Non-pigmented ciliary epithelial cell (primary cell): ENCODE results near the gene TMCC1.
"Not testable (repeated sequence)": the region's sequence is repeated elsewhere in the genome, so short reads cannot be mapped to it uniquely, and the experiment has no call there.

Experiments used
- DNase-seq: peaks from one replicate; pipeline ENCODE4 v3.0.0-alpha.2; 2010; ENCODE audit warnings: low read depth

The TMCC1 gene

DNA sequence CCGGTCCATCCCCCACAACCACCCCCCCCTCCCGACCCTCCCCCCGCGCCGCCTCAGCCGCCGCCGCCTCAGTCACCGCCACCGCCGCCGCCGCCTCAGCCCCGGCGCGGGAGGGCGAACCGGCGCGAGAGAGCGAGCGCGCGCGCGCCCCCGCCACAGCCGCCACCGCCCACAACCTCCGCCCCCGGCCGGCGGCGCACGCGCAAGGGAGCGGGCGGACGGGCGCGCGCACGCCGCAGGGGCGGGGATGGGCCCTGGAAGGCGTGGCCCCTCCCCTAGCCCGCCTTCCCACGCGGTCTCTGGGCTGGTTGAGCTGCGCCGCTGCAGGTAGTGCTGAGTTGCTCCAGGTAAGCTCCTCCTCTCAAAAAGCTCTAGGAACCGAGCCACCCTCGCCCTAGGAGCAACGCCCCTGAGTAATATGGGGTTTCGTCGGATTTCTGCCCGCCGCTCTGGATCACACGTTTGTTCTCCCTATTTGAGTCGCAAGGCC lies at the start of gene TMCC1:
TSS of gene TMCC1 (minus strand) at position 131 of the 490 bp plus-strand sequence.
- DNase-seq, result peak; percentile 6

DNA sequence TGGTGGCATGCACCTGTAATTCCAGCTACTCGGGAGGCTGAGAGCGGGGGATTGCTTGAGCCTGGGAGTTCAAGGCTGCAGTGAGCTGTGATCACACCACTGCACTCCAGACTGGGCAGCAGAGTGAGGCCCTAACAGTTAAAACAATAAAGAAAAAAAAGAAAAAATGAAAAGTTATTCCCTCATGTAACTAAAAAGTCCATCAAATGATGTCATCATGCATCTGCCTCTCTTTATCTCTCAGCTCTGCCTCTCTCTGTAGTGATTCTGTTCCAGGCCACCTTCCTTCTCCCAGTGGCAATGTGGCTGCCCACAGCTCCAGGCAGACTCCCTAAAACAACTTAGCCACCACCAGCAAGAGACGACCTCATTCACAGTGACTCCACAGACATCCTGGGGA lies 49.5 kb upstream of the TMCC1 start:
- DNase-seq, result no peak

DNA sequence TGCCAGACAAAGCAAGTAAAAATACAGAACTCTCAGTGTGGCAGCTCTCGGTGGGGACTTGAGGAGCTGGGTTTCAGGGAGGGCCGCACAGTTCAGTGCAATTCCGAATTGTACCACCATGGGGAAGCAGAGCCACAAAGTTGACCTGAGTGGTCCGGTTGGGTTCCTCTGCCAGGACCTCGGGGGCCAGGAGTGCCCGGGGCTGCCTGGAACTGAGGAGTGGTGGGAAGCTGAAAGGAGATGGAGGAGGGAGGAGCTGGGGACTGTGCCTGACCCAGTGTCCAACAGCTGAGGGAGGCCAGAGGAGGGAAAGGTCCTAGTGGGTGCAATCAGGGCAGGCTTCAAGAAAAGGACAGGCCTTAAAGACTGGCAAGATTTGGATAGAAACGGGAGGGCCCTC lies 48.8 kb upstream of the TMCC1 start:
- DNase-seq, result no peak

DNA sequence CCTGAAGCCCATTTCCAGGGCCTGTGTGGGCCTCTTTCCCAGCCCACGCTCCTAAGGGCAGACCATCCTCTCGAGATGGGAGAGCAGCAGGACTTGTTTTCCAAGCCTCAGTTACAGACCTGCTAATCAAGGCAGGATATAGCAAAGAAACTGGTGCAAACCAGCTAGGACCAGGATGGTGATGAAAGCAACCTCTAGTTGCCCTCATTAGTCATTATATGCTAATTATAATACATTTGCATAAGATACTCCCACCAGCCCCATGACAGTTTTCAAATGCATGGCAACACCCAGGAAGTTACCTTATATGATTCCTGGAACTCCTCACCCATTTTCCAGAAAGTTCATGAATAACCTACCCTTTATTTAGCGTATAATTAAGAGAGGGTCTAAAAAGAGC lies 46.6 kb upstream of the TMCC1 start:
- DNase-seq, result no peak

DNA sequence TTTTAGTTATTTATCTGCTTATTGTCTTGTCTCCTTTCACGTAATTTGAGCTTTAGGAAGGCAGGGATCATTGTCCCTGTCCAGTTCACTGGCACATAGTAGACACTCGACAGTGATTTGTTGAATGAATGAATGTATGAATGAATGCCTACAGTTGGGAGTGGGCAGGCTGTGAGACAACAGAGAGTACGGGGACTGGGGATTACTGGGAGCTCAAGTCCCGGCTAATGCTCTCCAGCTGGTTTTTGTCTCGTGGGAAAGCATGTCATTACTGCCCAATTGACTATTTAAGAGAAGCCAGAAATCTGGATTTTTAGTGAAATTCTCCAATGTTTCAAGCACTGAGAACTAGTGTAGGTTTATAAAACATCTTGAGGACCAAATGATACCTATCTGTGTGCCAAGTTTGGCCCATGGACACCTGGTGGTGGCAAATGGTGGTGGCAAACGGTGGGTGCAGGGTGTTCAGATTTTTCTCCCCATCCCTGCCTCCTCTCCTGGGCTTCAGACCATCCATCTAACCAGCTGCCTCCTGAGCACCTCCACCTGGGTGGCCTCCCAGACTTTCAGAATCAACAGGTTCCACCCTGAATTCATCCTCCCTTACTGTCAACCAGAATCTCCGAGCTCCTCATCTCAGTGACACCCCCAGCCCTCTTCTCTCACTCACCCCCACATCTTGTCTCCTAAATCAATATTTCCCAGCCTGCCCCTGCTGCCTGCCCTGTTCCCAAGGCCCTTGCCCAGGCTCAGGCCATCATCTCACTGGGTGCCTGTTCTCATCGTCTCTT lies 44.8 kb upstream of the TMCC1 start:
- no peak for DNase-seq

DNA sequence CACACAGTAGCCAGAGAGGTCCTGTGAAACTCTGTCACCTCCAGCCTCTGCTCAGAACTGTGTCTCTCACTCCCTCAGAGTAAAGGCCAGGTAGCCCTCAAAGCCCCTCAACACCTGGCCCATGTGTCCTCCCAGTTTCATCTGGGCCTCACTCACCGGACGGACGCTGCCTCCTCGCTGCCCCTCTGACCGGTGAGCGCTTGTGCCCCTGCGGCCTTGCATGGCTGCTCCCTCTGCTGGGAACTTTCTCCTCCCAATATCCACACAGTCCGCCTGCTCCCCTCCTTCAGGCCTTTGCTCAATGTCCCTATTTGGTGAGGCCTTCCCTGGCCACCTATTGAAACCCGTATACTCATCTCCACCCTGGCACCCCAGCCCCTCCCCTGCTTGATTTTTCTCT lies 44.2 kb upstream of the TMCC1 start:
- DNase-seq, result no peak

DNA sequence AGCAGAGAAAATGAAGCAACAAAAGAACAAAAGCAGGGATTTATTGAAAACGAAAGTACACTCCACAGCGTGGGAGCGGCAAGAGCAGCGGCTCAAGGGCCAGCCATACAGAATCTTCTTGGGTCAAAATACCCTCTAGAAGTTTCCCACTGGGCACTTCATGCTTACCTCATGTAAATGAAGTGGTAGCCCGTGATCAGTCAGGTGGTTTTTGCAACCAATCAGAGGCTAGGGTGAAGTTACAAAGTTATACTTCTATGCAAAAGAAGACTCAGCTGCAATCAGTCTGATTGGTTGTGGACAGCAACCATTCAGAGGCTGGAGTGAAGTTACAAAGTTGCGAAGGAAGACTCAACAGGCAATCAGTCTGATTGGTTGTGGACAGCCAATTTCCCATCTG lies 43.2 kb upstream of the TMCC1 start:
- peak; percentile 32 for DNase-seq

DNA sequence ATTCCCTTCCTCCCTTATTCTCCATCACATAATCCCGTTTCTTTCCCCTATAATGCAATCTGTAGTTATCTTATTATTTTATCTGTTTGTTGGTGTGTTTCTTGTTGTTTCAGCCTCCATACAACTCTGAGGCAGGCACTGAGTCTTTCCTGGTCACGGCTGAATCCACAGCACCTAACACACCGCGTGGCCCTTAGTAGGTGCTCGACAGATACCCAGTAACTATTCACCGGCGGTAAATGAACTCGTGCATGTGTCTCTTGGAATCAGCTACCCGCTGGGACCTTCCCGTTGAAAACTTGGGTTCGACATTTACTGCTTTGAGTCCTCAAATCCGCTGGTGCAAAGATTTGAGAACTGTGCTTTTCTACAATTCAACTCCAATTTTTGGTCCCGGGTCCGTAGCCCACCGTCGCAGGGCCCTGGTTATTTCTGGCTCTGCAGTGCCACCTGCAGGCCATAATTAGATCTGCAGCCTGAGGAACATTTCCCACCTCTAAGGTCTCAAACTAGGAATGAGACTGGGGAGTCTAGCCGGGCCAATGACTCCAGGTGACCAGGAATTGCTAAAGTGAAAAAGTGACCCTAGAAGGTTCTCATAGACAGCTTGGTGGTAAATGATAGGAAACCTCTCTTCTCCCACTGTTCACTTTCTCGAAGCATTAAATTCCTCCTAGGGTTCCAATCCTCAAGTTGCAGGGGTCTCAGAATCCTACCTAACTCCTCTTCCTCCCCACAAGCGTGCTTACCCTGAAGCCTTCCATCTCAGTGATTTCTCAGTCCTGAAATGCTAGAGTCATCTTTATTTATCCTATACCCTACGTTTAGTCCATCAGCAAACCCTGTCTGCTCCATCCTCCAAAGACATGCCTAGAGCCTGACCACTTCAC lies 41.0 kb upstream of the TMCC1 start:
- DNase-seq, result no peak

DNA sequence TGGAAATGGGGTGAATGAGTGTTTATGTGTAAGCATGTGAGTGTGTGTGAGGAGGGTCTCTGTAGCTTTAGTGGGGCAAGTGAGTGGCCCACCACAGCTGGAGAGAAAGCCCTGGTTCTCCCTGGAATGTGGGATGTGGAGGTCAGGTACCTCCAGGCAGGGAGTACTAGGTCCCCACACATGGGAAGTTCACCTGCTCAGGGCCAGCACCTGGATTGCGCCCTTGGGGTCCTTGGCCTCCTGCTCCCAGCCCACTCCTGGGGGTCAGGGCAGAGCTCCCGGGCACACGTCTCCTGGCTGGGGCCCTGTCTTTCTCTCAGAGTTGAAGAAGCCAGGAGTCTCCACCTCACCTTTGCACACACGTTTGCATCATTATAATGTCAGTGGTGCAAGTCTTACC lies 40.0 kb upstream of the TMCC1 start:
- no peak for DNase-seq

DNA sequence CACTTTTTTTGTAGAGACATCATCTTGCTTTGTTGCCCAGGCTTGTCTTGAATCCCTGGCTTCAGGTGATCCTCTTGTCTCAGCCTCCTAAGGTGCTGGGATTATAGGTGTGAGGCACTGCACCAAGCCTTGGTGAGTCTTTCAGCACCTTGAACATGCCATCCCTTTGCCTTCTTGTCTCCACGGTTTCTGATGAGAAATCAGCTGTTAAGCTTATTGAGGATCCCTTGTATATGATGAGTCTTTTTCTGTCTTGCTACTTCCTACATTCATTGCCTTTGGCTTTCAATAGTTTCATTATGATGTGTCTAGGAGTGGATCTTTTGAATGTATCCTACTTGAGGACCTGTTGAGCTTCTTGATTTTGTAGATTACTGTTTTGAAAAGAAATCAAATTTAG lies 35.9 kb upstream of the TMCC1 start:
- no peak for DNase-seq

DNA sequence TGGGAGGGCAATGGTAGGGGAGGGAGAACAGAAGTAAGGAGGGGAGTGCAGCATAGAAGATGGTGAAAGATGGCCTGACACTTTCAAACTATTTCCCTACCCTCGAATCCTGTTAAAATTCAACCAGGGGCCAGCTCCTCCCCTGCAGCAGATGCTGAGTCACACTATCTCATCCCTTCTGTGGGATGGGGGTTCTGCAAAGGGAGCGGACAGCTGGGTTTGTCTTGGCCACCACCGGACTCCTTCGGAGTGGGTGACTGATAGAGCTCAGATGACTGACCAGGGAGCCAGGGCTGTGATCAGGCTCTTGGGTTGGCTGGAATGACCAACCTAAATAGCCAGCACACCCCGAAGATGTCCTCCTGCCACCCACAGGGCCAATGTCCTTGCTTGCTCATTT lies 33.6 kb upstream of the TMCC1 start:
- DNase-seq, result no peak

DNA sequence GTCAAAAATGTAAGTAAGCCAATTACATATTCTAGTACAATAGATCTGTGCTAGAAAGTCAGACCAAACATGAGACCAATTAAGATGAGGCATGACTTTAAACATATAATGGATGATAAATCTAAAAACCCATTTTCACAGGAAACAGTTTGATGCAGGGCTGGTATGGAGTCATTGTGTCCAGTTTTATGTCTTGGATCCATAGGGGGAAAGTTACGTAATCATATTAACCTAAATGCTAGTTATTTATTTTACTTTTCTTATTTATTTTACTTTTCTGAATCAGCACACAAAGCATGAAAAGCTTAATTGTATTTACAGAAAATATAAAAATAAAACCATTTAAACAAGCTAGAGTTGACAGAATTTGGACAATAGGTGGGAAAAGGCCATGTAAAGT lies 26.3 kb upstream of the TMCC1 start:
- no peak for DNase-seq

DNA sequence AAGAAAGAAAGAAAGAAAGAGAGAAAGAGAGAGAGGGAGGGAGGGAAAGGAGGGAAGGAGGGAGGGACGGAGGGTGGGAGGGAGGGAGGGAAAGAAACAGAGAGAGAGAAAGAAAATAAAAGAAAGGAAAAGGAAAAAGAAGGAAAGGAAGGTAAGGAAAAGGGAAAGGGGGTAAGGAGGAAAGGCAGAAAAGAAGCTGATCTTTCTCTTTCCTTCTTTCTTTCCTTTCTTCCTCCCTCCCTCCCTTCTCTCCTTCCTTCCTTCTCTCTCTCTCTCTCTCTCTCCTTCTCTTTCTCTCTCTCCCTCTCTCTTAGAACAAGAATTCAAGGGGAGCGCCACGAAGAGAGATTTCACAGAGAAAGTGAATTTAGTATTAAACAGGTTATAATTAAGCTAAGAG lies 25.8 kb upstream of the TMCC1 start:
- DNase-seq, result no peak

DNA sequence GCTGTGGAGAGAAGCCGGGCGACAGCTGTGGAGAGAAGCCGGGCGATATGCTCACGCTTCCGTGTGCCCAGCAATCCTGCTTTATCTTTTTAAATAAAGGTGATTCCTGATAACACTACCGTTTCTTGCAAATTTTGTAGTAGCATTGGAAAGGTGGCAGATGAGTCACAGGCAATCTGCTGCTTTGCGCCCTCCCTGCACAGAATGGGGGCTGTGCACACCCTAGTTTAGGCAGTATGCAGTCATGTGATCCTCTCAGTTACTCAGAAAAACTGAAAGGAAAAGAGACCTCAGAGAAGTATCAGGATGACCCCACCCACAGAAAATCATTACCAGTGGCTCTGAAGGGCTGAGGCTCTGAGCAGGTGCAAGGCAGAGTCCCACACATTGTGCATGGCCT lies 24.9 kb upstream of the TMCC1 start:
- no peak for DNase-seq

DNA sequence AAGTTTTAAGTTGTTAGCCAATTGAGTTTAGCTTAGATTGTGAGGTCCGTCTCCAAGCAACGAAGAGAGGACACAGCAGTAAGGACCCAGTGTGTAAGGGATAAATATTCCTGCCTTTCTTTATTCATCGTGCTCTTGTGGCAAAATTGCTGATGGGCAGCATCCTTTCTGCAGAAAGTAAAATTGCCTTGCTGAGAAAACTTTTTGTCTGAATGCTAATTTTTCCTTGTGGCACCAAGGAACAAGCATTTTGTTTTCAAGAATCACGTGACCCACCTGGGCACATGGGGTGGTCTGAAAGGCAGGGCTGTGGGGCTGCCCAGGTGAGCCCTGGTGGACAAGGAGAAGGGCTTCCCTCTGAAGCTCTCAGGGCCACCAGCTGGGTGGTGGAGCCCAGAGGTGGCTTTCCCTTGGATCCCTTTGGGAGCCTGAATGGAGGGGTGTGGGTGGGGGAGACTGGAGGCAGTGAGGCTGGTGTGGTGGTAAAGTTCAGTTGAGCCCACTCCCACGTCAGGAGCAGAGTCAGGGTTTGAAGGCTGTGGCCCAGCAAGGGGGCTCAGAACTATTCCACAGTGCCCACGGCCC lies 24.0 kb upstream of the TMCC1 start:
- DNase-seq, result no peak

DNA sequence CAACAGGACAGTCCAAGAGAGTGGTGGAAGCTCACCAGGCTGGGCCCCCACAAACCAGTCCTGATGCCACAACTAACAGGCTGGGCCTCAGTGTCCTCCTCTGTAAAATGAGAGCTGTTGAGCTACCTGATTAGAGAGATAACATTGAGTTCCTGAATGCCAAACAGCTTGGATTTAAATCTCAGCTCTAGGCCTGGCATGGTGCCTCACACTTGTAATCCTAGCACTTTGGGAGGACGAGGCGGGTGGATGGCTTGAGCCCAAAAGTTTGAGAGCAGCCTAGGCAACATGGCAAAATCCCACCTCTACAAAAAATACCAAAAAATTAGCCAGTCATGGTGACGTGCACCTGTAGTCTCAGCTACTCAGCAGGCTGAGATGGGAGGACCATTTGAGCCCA lies 20.1 kb upstream of the TMCC1 start:
- DNase-seq, result no peak

DNA sequence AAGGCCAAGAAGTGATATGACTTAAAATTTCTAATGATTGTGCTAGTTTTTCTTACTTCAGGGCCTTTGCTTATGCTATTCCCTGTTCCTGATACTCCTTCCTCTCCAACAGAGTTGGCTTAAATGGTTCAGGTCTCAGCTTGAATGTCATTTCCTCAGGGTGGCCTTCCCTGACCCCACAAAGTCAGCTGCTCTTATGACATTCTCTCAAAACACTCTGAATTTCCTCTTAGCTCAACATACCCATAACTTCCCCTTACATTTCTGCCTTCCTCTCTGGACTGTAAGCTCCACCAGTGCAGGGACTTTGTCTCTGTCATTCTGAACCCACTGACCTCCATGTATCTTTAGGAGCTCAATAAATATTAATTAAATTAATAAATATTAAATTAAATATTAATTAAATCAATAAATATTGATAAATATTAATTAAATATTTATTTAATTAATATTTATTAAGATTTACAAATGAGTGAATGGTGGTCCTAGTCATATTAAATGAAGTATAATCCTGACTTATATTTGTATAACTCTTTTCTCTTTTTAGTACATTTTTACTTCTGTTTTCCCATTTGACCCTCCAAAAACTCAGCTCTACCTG lies 17.9 kb upstream of the TMCC1 start:
- no peak for DNase-seq

DNA sequence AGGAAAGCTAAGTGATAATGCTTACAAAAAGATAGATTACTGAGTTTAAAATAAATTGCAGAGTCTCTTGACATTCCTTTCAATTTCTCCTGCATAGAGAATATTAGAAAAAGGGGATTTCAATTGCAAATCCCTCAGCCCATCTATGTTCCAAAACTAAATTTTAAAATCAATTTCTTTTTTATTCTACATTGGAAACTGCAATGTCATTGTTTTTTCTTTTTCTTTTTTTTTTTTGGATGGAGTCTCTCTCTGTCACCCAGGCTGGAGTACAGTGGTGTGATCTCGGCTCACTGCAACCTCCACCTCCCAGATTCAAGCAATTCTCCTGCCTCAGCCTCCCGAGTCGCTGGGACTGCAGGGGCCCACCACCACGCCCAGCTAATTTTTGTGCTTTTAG lies 15.7 kb upstream of the TMCC1 start:
- DNase-seq, result not testable (repeated sequence)

DNA sequence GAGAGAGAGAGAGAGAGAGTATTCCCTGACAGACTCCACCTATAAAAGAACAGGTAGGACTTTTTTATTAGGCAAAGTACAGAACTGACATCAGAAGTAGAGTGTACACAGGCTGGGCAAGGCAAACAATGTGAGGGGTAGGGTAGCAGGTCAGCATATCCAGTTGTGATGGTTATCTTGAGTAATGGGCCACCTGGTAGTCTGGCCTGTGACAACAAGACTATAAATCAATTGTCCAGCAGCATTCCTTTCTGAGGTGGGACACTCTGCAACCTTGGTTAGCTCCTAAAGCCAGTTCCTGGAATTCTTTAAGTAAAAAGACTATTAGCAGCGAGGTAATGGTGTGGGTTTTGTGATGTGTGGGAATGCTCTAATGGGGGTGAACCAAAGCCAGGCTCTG lies 14.9 kb upstream of the TMCC1 start:
- no peak for DNase-seq

DNA sequence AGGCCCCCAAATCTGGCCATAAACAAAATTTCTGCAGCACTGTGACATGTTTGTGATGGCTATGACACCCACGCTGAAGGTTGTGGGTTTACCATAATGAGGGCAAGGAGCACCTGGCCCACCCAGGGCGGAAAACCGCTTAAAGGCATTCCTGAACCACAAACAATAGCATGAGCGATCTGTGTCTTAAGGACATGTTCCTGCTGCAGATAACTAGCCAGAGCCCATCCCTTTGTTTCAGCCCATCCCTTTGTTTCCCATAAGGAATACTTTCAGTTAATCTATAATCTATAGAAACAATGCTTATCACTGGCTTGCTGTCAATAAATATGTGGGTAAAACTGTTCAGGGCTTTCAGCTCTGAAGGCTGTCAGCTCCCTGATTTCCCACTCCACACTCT lies 7.8 kb upstream of the TMCC1 start:
- not testable (repeated sequence) for DNase-seq

DNA sequence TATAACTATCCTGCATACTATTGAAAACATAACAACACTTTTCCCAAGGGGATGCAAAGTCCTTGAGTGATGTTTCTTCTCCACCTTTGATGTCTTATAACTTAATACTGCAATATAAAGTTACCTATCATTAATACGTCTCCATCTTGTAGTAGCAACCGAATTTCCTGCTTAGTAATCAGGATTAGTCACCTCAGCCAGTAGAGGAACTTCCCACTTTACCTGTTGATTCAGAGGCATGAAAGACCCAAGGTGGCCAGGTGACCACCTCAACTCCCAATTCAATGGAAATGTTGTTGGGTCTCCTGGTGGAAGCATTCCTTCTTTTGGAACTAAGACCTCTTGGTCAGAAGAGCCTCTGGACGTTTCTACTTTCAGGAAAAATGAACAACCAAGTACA lies 3.5 kb upstream of the TMCC1 start:
- no peak for DNase-seq

DNA sequence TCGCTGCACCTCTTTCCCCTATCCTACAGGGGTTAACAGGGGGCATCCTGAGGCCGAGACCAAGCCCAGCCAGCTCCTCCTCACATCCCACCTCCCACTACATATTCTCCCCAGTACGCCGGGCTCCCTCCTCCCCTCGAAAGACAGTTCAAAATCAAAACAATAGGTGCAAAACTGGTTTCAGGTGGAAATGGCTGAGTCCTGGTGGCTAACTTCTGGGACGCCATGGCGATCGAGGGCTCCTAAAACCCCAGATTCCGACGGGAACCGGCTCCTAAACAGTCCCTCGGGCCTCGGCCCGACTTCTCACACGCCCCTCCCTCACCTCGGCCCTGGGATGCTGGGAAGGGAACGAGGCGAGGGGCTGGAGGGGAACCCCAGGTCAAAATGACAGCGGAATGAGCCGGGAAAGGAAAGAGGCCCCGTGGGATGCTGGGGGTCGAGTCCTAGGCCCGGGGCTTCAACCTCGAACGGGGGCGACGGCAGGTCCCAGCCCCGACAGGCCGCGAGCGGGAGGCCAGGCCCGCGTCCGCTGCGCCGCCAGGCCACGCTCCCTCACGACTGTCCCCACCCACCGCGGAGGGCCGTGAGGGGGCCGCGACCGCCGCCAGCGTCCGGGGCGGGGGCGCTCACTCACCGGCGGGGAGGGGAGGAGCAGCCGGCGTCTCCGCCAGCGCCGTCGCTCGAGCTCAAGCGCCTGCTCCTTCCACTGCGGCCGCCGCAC lies 492 bp downstream of the TMCC1 start:
- no peak for DNase-seq
